ENCODE results near the gene SLFN5. TPM values are rescaled to one million over a fixed set of nuclear protein-coding genes. Genes with fewer than 3 reads are reported as not detected.

Gene SLFN5
- total and polyA plus RNA-seq, 8 donors = 0.58 to 59.5 (median 10.9) TPM

DNA sequence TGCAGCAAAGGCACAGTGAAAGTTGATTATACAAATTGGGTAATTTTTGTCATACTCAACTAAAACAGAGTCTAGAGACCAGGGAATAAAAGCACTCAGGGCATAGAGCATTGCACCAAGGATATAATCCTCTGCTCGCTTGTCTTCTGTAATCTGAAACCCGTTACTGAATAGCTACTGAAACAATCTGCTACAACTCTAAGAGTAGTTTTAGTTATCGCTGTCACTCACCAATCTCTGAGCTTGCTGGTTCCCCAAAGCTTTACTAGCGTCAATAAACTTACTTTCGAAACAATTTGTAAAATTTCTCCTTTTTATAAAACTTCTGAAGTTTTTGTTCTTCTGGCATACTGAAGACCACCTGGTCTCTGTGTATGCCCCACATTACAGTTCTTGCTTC lies 25.8 kb upstream of the SLFN5 start:
- Histone ChIP-seq H3K4me3 (no peak overlapping the region), H3K27me3 (peaks cover 0 to 2% (median 0%) of the 10 kb centered on the region in 3 donors), H3K36me3 (no peaks in the 10 kb centered on the region), H3K9me3 (peaks cover 0 to 2% (median under 1%) of the 10 kb centered on the region in 4 donors), H3K4me1 (no peaks in the 10 kb centered on the region), H3K27ac (no peak overlapping the region)
- no peak for DNase-seq
- intact Hi-C loops (cut with DNase I; ENCODE audit: low total_unique reads) = no loop called here
- WGBS, 5 donors = 55 to 65% (median 60%) methylated on average over 5 of the region's 5 CpGs
- TF ChIP-seq, protein P1, sequence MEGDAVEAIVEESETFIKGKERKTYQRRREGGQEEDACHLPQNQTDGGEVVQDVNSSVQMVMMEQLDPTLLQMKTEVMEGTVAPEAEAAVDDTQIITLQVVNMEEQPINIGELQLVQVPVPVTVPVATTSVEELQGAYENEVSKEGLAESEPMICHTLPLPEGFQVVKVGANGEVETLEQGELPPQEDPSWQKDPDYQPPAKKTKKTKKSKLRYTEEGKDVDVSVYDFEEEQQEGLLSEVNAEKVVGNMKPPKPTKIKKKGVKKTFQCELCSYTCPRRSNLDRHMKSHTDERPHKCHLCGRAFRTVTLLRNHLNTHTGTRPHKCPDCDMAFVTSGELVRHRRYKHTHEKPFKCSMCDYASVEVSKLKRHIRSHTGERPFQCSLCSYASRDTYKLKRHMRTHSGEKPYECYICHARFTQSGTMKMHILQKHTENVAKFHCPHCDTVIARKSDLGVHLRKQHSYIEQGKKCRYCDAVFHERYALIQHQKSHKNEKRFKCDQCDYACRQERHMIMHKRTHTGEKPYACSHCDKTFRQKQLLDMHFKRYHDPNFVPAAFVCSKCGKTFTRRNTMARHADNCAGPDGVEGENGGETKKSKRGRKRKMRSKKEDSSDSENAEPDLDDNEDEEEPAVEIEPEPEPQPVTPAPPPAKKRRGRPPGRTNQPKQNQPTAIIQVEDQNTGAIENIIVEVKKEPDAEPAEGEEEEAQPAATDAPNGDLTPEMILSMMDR (IDR thresholded peaks at IDR 0.05) = no peak
- no peak for TF ChIP-seq POLR2AphosphoS5 (IDR thresholded peaks at IDR 0.05)
- TF ChIP-seq EP300 (IDR thresholded peaks at IDR 0.05) = no peak
- no peak for TF ChIP-seq POLR2A (IDR thresholded peaks at IDR 0.05)

- peaks cover 0 to 6% (median 0%) of the 10 kb centered on the region in 3 donors for H3K27me3 ChIP-seq
- H3K27ac ChIP-seq = peak overlapping the region in 2 of 5 donors; percentile 20 to 61
- intact Hi-C loops (cut with DNase I; ENCODE audit: low total_unique reads) = no loop called here
- no peaks in the 10 kb centered on the region for H3K36me3 ChIP-seq
- no peak overlapping the region for H3K4me3 ChIP-seq
- no peak for DNase-seq
- peaks cover 5 to 11% (median 8%) of the 10 kb centered on the region in 4 donors for H3K9me3 ChIP-seq
- H3K4me1 ChIP-seq = no peaks in the 10 kb centered on the region
- 42 to 60% (median 52%) methylated on average over 2 of the region's 2 CpGs for WGBS, 5 donors
- TF ChIP-seq, protein P1 (IDR thresholded peaks at IDR 0.05) = no peak
- TF ChIP-seq POLR2AphosphoS5 (IDR thresholded peaks at IDR 0.05) (no peak), EP300 (IDR thresholded peaks at IDR 0.05) (no peak), POLR2A (IDR thresholded peaks at IDR 0.05) (no peak)
Observed at GRCh38 chr17:35218915-35219314, 24.0 kb upstream of the SLFN5 start.

DNA sequence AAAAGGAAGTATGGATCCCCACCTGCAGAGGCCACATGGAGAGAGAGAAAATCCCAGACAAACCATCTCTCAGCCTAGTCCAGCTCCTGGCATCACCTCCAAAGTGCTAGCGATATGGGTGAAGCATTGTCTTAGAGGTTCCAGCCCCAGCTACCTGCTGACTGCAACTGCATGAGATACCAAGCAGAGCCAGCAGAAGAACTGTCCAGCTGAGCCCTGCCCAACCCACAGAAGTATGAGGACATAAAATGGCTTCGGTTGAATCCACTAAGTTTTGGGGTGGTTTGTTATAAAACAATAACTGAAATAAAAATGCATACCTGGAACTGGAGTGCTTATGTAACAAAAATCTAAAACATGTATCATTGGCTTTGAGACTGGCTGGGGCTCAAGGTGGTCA lies 20.4 kb upstream of the SLFN5 start:
- H3K27ac ChIP-seq = no peak overlapping the region
- peaks cover 5 to 11% (median 8%) of the 10 kb centered on the region in 4 donors for H3K9me3 ChIP-seq
- no peaks in the 10 kb centered on the region for H3K36me3 ChIP-seq
- H3K4me1 ChIP-seq = no peaks in the 10 kb centered on the region
- no peak overlapping the region for H3K4me3 ChIP-seq
- intact Hi-C loops (cut with DNase I; ENCODE audit: low total_unique reads) = no loop called here
- 86 to 100% (median 93%) methylated on average over 2 of the region's 2 CpGs for WGBS, 5 donors
- no peak for DNase-seq
- TF ChIP-seq, protein P1 (IDR thresholded peaks at IDR 0.05) = no peak
- TF ChIP-seq EP300 (IDR thresholded peaks at IDR 0.05) = no peak
- TF ChIP-seq POLR2A (IDR thresholded peaks at IDR 0.05) = no peak
- TF ChIP-seq POLR2AphosphoS5 (IDR thresholded peaks at IDR 0.05) = no peak
- H3K27me3 ChIP-seq = peaks cover 0 to 6% (median 0%) of the 10 kb centered on the region in 3 donors

GRCh38 chr17:35224436-35224835 lies 18.4 kb upstream of the SLFN5 start:
- TF ChIP-seq, protein P1 (IDR thresholded peaks at IDR 0.05) = no peak
- TF ChIP-seq POLR2A (IDR thresholded peaks at IDR 0.05) = no peak
- no peak for TF ChIP-seq EP300 (IDR thresholded peaks at IDR 0.05)
- no peak for TF ChIP-seq POLR2AphosphoS5 (IDR thresholded peaks at IDR 0.05)
- H3K9me3 ChIP-seq = peaks cover 5 to 11% (median 8%) of the 10 kb centered on the region in 4 donors
- H3K36me3 ChIP-seq = no peaks in the 10 kb centered on the region
- H3K27ac ChIP-seq = no peak overlapping the region
- DNase-seq = no peak
- intact Hi-C loops (cut with DNase I; ENCODE audit: low total_unique reads) = no loop called here
- WGBS, 5 donors = 33 to 60% (median 46%) methylated on average over 1 of the region's 1 CpG
- H3K4me1 ChIP-seq = no peaks in the 10 kb centered on the region
- peaks cover 0 to 6% (median 0%) of the 10 kb centered on the region in 3 donors for H3K27me3 ChIP-seq
- no peak overlapping the region for H3K4me3 ChIP-seq

Measured in stomach (tissue), 9 donors.